IMR-90 (cell line): ENCODE data around the gene WIPF1. TPM values are rescaled to one million over a fixed set of nuclear protein-coding genes. Genes with fewer than 3 reads are reported as not detected.

Experiments
- ATAC-seq: fragments of 200-7000 bp; cut with Tn5 transposase; 2 replicates; pipeline ENCODE4 v1.9.1; 2020; ENCODE audit warnings: low read depth, mild to moderate bottlenecking, moderate library complexity
- BruUV-seq: library from RNA; stranded (reverse); fragments of 400-500 nt; replicated peaks from 2 replicates; lab custom pipeline; 2021; lab: Mats Ljungman, UMichigan
- CTCF ChIA-PET: fragments of 300-600 bp; formaldehyde crosslinking; extraction: SDS; loops from one replicate; lab custom pipeline; 2021; ENCODE audit warnings: antibody characterized with exemption; lab: Yijun Ruan, JAX
- POLR2A ChIA-PET: fragments of 300-600 bp; sonication (Branson Sonifier 250); formaldehyde crosslinking; loops from one replicate; lab custom pipeline; 2022; ENCODE audit warnings: antibody characterized with exemption; ENCODE audit not compliant: unreplicated experiment; lab: Charles Lee
- DNase-seq: peaks from one replicate; pipeline ENCODE4 v3.0.0; 2013
- H2AFZ ChIP-seq: replicated peaks from 2 replicates; pipeline ENCODE3; 2013; ENCODE audit warnings: low read length, mild to moderate bottlenecking; ENCODE audit not compliant: poor library complexity
- H2AK5ac ChIP-seq: 2 replicates; pipeline ENCODE4 v1.6.1; 2013; ENCODE audit warnings: low read depth, low read length, inconsistent platforms
- H2AK9ac ChIP-seq: replicated peaks from 2 replicates; pipeline ENCODE3; 2013; ENCODE audit warnings: mild to moderate bottlenecking, low read depth, low read length, moderate library complexity; ENCODE audit not compliant: poor library complexity
- H2BK120ac ChIP-seq: 2 replicates; pipeline ENCODE4 v1.6.1; 2013; ENCODE audit warnings: low read depth, low read length, inconsistent platforms
- H2BK15ac ChIP-seq: 3 replicates; pipeline ENCODE4 v1.6.1; 2013; ENCODE audit warnings: low read depth, low read length, inconsistent platforms
- H2BK20ac ChIP-seq: 2 replicates; pipeline ENCODE4 v1.6.1; 2013; ENCODE audit warnings: low read depth, mild to moderate bottlenecking, inconsistent platforms, low read length, moderate library complexity
- H2BK5ac ChIP-seq: 2 replicates; pipeline ENCODE4 v1.6.1; 2013; ENCODE audit warnings: mild to moderate bottlenecking, low read depth, low read length, inconsistent platforms; ENCODE audit not compliant: poor library complexity, severe bottlenecking
- H3K14ac ChIP-seq: replicated peaks from 2 replicates; pipeline ENCODE4 v1.6.1; 2013; ENCODE audit warnings: low read depth, low read length, inconsistent platforms
- H3K18ac ChIP-seq: 2 replicates; pipeline ENCODE4 v1.6.1; 2013; ENCODE audit warnings: low read depth, low read length, control low read depth
- H3K23ac ChIP-seq: 2 replicates; pipeline ENCODE4 v1.6.1; 2013; ENCODE audit warnings: low read depth, low read length, inconsistent platforms
- H3K27ac ChIP-seq: 2 replicates; pipeline ENCODE4 v1.5.1; 2013; ENCODE audit warnings: mild to moderate bottlenecking, control low read depth, low read length; ENCODE audit not compliant: insufficient read depth
- H3K27me3 ChIP-seq: 2 replicates; pipeline ENCODE4 v1.6.1; 2013; ENCODE audit warnings: low read length; ENCODE audit not compliant: control insufficient read depth, insufficient read depth
- H3K36me3 ChIP-seq: 2 replicates; pipeline ENCODE4 v1.6.1; 2013; ENCODE audit warnings: low read length, mixed read lengths; ENCODE audit not compliant: control insufficient read depth, insufficient read depth
- H3K4ac ChIP-seq: 2 replicates; pipeline ENCODE4 v1.6.1; 2013; ENCODE audit warnings: low read depth, low read length, inconsistent platforms
- H3K4me1 ChIP-seq: 2 replicates; pipeline ENCODE4 v1.6.1; 2013; ENCODE audit warnings: low read length, mixed read lengths; ENCODE audit not compliant: control insufficient read depth, insufficient read depth
- H3K4me2 ChIP-seq: 2 replicates; pipeline ENCODE4 v1.6.1; 2013; ENCODE audit warnings: low read depth, mild to moderate bottlenecking, control low read depth, low read length, moderate library complexity
- H3K4me3 ChIP-seq: 2 replicates; pipeline ENCODE4 v1.5.1; 2013; ENCODE audit warnings: low read depth, mild to moderate bottlenecking, control low read depth, low read length, moderate library complexity; ENCODE audit not compliant: insufficient read depth
- H3K56ac ChIP-seq: 2 replicates; pipeline ENCODE4 v1.6.1; 2013; ENCODE audit warnings: low read length, inconsistent platforms; ENCODE audit not compliant: insufficient read depth; ENCODE audit errors: extremely low read depth
- H3K79me1 ChIP-seq, 2 experiments: 2 replicates each; pipeline ENCODE4 v1.6.1; 2013; ENCODE audit warnings: low read length in 2 of 2, inconsistent platforms in 1 of 2, low read depth in 1 of 2
- H3K9ac ChIP-seq: 2 replicates; pipeline ENCODE4 v1.6.1; 2013; ENCODE audit warnings: low read depth, low read length, control low read depth
- H3K9me1 ChIP-seq: 2 replicates; pipeline ENCODE4 v1.6.1; 2013; ENCODE audit warnings: low read length, inconsistent platforms; ENCODE audit not compliant: insufficient read depth
- H3K9me3 ChIP-seq: 2 replicates; pipeline ENCODE4 v1.6.1; 2013; ENCODE audit warnings: low read length; ENCODE audit not compliant: control insufficient read depth, insufficient read depth
- H4K20me1 ChIP-seq: 2 replicates; pipeline ENCODE4 v1.6.1; 2013; ENCODE audit warnings: low read length, inconsistent platforms; ENCODE audit not compliant: insufficient read depth
- H4K5ac ChIP-seq: 2 replicates; pipeline ENCODE4 v1.6.1; 2013; ENCODE audit warnings: mild to moderate bottlenecking, low read depth, low read length, control low read depth
- H4K8ac ChIP-seq, 2 experiments: 2 replicates each; pipeline ENCODE4 v1.6.1; 2013; ENCODE audit warnings: low read depth in 2 of 2, low read length in 2 of 2, control low read depth in 1 of 2, inconsistent platforms in 1 of 2
- H4K91ac ChIP-seq: 2 replicates; pipeline ENCODE4 v1.6.1; 2013; ENCODE audit warnings: low read depth, low read length, inconsistent platforms; ENCODE audit not compliant: insufficient read depth
- CEBPB ChIP-seq: IDR thresholded peaks from 2 replicates; pipeline ENCODE4 v1.6.1; 2012; ENCODE audit warnings: low read depth, low read length, improper control_type of control experiment
- WGBS, 2 experiments: methylation state at CpG; one replicate each; pipeline versions ENCODE4 v1.1.5 to v1.1.7; 2013; ENCODE audit warnings: missing lambda C conversion rate in 2 of 2; ENCODE audit not compliant: insufficient read length in 1 of 2; ENCODE audit errors: extremely low coverage in 2 of 2; 5-methylcytosine and 5-hydroxymethylcytosine counted together
- dilution Hi-C: fragments of 300-500 bp; cut with HindIII; formaldehyde crosslinking; loops from one replicate; pipeline ENCODE4 v1.14.3; 2018; ENCODE audit warnings: low sequenced_read_pairs; ENCODE audit not compliant: unreplicated experiment
- in situ Hi-C: fragments of 300-500 bp; cut with MboI; formaldehyde crosslinking; loops from 3 replicates; pipeline ENCODE4 v1.14.3; 2019; ENCODE audit warnings: low sequenced_read_pairs, inconsistent platforms, mixed read lengths
- intact Hi-C: fragments of 100-400 bp; cut with micrococcal nuclease; formaldehyde crosslinking; loops from 2 replicates; pipeline ENCODE4 v1.10.0; 2022
- polyA plus RNA-seq, 3 experiments: library from polyadenylated mRNA; depleted of rRNA; stranded (reverse); fragments of >200 nt; gene quantifications; 2 replicates each; pipeline ENCODE4 v1.2.3, GENCODE V29; 2012; ENCODE audit warnings: low replicate concordance in 1 of 3
- total RNA-seq: library from RNA; depleted of rRNA; stranded (reverse); fragments of >200 nt; gene quantifications from 2 replicates; pipeline ENCODE4 v1.2.3, GENCODE V29; 2012
- TF ChIP-seq, protein P1 (sequence below): conservative IDR thresholded peaks from 2 replicates; pipeline ENCODE4 v1.5.1; 2012; ENCODE audit warnings: mild to moderate bottlenecking, low read depth, low read length, improper control_type of control experiment

The WIPF1 gene
- total and polyA plus RNA-seq, 2 of the 4 experiments (the other 2 are of a cell fraction) = 2.7 to 13.5 TPM

DNA sequence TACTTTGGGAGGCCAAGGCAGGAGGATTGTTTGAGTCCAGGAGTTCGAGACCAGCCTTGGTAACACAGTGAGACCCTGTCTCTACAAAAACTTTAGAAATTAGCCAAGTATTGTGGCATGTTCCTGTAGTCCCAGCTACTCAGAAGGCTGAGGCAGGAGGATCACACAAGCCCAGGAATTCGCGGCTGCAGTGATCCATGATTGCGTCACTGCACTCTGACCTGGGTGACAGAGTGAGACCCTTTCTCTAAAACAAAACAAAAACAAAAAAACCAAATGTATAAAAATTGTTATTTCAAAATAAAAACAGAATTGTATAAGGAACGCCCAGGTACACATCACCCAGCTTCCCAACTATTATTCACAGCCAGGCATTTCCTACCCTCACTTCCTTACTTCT lies 56.7 kb downstream of the WIPF1 start:
- Histone ChIP-seq H3K27me3 (peaks cover 13% of the 10 kb centered on the region), H3K4me1 (no peaks in the 10 kb centered on the region), H2AK5ac (no peak overlapping the region), H3K9ac (no peak overlapping the region), H3K14ac (no peak overlapping the region), H3K36me3 (no peaks in the 10 kb centered on the region), H3K56ac (no peak overlapping the region), H4K91ac (no peak overlapping the region), H4K20me1 (no peaks in the 10 kb centered on the region), H2BK5ac (no peak overlapping the region), H2BK15ac (no peak overlapping the region), H3K4ac (no peak overlapping the region), H2BK20ac (no peak overlapping the region), H3K18ac (no peak overlapping the region), H3K23ac (no peak overlapping the region), H3K9me1 (no peaks in the 10 kb centered on the region), H3K4me2 (no peak overlapping the region), H2AFZ (no peak overlapping the region), H2AK9ac (no peak overlapping the region), H3K79me1 (no peaks in the 10 kb centered on the region), H2BK120ac (no peak overlapping the region), H3K4me3 (no peak overlapping the region), H4K5ac (no peak overlapping the region), H3K9me3 (no peaks in the 10 kb centered on the region), H3K27ac (no peak overlapping the region), H4K8ac (no peak overlapping the region)
- ChIA-PET CTCF (no interaction called here), POLR2A (no interaction called here)
- ATAC-seq = no peak
- DNase-seq = no peak
- BruUV-seq = no TSS peak
- in situ Hi-C loops = no loop called here
- intact Hi-C loops = no loop called here
- dilution Hi-C loops = no loop called here
- TF ChIP-seq, protein P1, sequence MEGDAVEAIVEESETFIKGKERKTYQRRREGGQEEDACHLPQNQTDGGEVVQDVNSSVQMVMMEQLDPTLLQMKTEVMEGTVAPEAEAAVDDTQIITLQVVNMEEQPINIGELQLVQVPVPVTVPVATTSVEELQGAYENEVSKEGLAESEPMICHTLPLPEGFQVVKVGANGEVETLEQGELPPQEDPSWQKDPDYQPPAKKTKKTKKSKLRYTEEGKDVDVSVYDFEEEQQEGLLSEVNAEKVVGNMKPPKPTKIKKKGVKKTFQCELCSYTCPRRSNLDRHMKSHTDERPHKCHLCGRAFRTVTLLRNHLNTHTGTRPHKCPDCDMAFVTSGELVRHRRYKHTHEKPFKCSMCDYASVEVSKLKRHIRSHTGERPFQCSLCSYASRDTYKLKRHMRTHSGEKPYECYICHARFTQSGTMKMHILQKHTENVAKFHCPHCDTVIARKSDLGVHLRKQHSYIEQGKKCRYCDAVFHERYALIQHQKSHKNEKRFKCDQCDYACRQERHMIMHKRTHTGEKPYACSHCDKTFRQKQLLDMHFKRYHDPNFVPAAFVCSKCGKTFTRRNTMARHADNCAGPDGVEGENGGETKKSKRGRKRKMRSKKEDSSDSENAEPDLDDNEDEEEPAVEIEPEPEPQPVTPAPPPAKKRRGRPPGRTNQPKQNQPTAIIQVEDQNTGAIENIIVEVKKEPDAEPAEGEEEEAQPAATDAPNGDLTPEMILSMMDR = no peak
- TF ChIP-seq CEBPB = peak; percentile 59
- WGBS, 2 experiments = no CpG with 5 or more reads among the region's 5 CpGs
